Nephron progenitor cell (in vitro differentiated cells): ENCODE data around the gene MACROD2.
"Not testable (repeated sequence)": the region's sequence is repeated elsewhere in the genome, so short reads cannot be mapped to it uniquely, and the experiment has no call there.

Experiments
- DNase-seq: peaks from one replicate; pipeline ENCODE4 v3.0.0; 2021
- H3K27ac Mint-ChIP-seq: 2 replicates; pipeline ENCODE4 v1.8.0; 2021; ENCODE audit warnings: mild to moderate bottlenecking, moderate library complexity, mixed read lengths
- H3K27me3 Mint-ChIP-seq: 2 replicates; pipeline ENCODE4 v1.8.0; 2021; ENCODE audit warnings: mild to moderate bottlenecking, low read depth, mixed read lengths; ENCODE audit not compliant: poor library complexity
- H3K36me3 Mint-ChIP-seq: 2 replicates; pipeline ENCODE4 v1.8.0; 2021; ENCODE audit warnings: low read depth, mixed read lengths
- H3K4me1 Mint-ChIP-seq: 2 replicates; pipeline ENCODE4 v1.8.0; 2021; ENCODE audit warnings: mixed read lengths
- H3K4me3 Mint-ChIP-seq: 2 replicates; pipeline ENCODE4 v1.8.0; 2021; ENCODE audit warnings: mild to moderate bottlenecking, moderate library complexity, mixed read lengths
- H3K9me3 Mint-ChIP-seq: 2 replicates; pipeline ENCODE4 v1.8.0; 2021; ENCODE audit warnings: mild to moderate bottlenecking, moderate library complexity, mixed read lengths
- TF ChIP-seq, protein P1 (sequence below): fragments of 200-600 bp; sonication (generic); IDR thresholded peaks from 2 replicates; pipeline ENCODE4 v1.5.0; 2021; ENCODE audit warnings: antibody characterized with exemption

MACROD2 gene

GRCh38 chr20:14264869-14265268 lies 269.6 kb downstream of the MACROD2 start:
- TF ChIP-seq, protein P1, sequence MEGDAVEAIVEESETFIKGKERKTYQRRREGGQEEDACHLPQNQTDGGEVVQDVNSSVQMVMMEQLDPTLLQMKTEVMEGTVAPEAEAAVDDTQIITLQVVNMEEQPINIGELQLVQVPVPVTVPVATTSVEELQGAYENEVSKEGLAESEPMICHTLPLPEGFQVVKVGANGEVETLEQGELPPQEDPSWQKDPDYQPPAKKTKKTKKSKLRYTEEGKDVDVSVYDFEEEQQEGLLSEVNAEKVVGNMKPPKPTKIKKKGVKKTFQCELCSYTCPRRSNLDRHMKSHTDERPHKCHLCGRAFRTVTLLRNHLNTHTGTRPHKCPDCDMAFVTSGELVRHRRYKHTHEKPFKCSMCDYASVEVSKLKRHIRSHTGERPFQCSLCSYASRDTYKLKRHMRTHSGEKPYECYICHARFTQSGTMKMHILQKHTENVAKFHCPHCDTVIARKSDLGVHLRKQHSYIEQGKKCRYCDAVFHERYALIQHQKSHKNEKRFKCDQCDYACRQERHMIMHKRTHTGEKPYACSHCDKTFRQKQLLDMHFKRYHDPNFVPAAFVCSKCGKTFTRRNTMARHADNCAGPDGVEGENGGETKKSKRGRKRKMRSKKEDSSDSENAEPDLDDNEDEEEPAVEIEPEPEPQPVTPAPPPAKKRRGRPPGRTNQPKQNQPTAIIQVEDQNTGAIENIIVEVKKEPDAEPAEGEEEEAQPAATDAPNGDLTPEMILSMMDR = peak; percentile 14
- no peaks in the 10 kb centered on the region for H3K27me3 Mint-ChIP-seq
- H3K4me1 Mint-ChIP-seq = no peaks in the 10 kb centered on the region
- peaks cover 9% of the 10 kb centered on the region for H3K9me3 Mint-ChIP-seq
- no peaks in the 10 kb centered on the region for H3K36me3 Mint-ChIP-seq
- no peak overlapping the region for H3K4me3 Mint-ChIP-seq
- DNase-seq = no peak
- H3K27ac Mint-ChIP-seq = no peak overlapping the region

- H3K36me3 Mint-ChIP-seq = peaks cover 4% of the 10 kb centered on the region
- H3K27ac Mint-ChIP-seq = no peak overlapping the region
- H3K27me3 Mint-ChIP-seq = no peaks in the 10 kb centered on the region
- no peaks in the 10 kb centered on the region for H3K4me1 Mint-ChIP-seq
- no peak for DNase-seq
- no peak overlapping the region for H3K4me3 Mint-ChIP-seq
- TF ChIP-seq, protein P1 = no peak
- peaks cover 21% of the 10 kb centered on the region for H3K9me3 Mint-ChIP-seq
These were observed 270.9 kb downstream of the MACROD2 start for GRCh38 chr20:14266246-14266645.

DNA sequence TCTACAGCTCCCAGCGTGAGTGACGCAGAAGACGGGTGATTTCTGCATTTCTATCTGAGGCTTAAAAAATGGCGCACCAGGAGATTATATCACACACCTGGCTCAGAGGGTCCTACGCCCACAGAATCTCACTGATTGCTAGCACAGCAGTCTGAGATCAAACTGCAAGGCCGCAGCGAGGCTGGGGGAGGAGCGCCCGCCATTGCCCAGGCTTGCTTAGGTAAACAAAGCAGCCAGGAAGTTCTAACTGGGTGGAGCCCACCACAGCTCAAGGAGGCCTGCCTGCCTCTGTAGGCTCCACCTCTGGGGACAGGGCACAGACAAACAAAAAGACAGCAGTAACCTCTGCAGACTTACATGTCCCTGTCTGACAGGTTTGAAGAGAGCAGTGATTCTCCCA lies 275.4 kb downstream of the MACROD2 start:
- not testable (repeated sequence) for DNase-seq, H3K4me1 Mint-ChIP-seq, H3K27ac Mint-ChIP-seq, H3K27me3 Mint-ChIP-seq, H3K36me3 Mint-ChIP-seq, H3K4me3 Mint-ChIP-seq
- peaks cover 38% of the 10 kb centered on the region for H3K9me3 Mint-ChIP-seq

DNA sequence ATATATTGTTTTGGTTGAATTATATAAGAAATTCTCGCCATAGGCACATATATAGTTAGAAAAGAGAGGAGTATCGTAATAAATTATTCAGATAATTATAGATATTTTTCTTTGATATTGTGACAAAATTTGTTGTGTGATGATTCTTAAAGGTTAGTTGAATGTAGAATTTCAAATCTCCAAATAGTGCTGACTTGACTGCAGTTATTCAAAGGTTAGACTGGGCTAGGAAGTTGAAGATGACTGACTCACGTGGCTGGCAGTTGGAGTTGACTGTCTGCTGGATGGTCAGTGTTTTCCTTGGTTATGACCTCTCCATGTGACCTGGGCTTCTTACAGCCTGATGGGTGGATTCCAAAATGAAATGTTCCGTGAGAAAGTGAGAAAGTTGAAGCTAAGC lies 286.8 kb downstream of the MACROD2 start:
- no peak for DNase-seq
- H3K27me3 Mint-ChIP-seq = no peaks in the 10 kb centered on the region
- H3K4me3 Mint-ChIP-seq = no peak overlapping the region
- no peaks in the 10 kb centered on the region for H3K4me1 Mint-ChIP-seq
- no peaks in the 10 kb centered on the region for H3K36me3 Mint-ChIP-seq
- TF ChIP-seq, protein P1 = no peak
- no peaks in the 10 kb centered on the region for H3K9me3 Mint-ChIP-seq
- no peak overlapping the region for H3K27ac Mint-ChIP-seq

DNA sequence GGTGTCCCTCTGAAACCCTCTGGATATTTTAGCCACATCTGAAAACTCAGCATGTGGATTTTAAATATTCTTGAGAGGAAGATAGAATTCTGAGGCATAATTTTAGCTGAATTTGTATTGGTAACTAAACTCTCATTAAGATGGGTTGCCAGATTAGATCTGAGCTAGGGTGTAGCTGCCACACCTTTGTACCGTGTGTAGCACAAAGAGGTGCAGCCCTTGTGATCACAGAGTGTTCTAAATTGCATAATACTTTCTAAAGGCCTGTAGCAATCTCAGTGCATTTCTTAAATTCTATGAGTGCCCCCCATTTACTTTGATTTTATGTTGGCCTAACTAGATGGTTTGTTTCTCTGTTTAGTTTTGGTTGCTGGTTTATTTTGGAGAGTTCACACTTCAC lies 289.1 kb downstream of the MACROD2 start:
- TF ChIP-seq, protein P1 = no peak

DNA sequence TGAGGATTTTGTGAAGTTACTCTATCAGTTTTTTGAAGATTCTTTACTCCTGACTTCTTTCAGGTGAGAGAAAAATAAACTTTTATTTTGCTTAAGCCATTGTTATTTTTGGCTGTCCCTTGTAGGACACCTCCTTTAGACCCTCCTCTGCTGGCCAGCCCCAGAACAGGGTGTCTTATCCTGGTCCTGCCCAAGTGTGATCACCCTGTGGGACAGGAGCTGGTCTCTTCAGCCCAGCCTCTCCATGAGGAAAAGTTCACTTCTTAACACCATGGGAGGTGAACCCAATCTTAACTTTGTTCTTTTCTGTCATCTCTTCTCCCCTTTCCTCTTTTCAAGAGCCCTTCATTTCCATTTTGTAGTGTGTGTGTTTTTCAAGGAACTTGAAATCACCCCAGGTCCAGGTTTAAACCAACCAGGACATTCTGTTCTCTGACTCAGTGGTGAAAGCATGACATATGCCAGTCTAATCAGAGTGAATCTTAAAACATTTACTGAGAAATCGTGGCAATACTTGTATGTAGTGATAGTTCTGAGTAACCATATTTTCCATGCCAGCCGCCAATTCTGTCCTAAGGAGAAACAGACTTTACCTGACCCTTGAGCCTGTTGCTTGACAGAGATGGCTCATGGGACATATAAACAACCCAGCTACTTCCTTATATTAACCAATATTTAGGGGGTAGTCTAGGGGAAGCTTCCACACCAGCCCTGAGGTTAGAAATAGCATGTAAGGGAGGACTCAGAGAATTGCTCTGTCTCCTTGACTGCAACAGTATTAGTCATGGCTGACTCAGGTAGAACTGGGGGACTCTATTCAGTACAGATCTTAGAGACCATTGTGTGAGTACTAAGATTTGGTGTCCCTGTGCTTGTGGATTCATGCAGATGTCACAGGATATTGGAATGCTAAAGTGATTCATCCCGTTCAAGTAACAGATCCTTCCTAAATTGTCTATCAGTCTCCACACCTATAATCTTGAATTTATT lies 293.3 kb downstream of the MACROD2 start:
- Mint-ChIP-seq H3K4me1 (no peaks in the 10 kb centered on the region), H3K9me3 (no peaks in the 10 kb centered on the region), H3K27me3 (no peaks in the 10 kb centered on the region), H3K36me3 (no peaks in the 10 kb centered on the region), H3K27ac (no peak overlapping the region), H3K4me3 (no peak overlapping the region)
- DNase-seq = no peak
- TF ChIP-seq, protein P1 = no peak

More for the DNA sequence above, 289.1 kb downstream of the MACROD2 start:
- no peaks in the 10 kb centered on the region for H3K36me3 Mint-ChIP-seq
- no peak overlapping the region for H3K4me3 Mint-ChIP-seq
- no peaks in the 10 kb centered on the region for H3K9me3 Mint-ChIP-seq
- no peak for DNase-seq
- no peaks in the 10 kb centered on the region for H3K4me1 Mint-ChIP-seq
- no peak overlapping the region for H3K27ac Mint-ChIP-seq
- H3K27me3 Mint-ChIP-seq = no peaks in the 10 kb centered on the region
